ENCODE data around the gene ANKRD33B.
"Not testable (repeated sequence)": the region's sequence is repeated elsewhere in the genome, so short reads cannot be mapped to it uniquely, and the experiment has no call there.

ANKRD33B gene

GRCh38 chr5:10573487-10574145, 9.7 kb downstream of the ANKRD33B start:
- WGBS, 2 experiments (ENCODE audit: insufficient coverage in 2 of 2): 97 to 100% methylated on average over 4 to 6 of the region's 8 CpGs
- Histone ChIP-seq H3K4me3 (ENCODE audit: extremely low read depth, insufficient read depth, low read length, poor library complexity, severe bottlenecking) (no peak overlapping the region), H3K36me3 (ENCODE audit: control insufficient read depth, insufficient read depth, low read length) (peaks cover 5% of the 10 kb centered on the region), H3K4me1 (ENCODE audit: control insufficient read depth, insufficient read depth, low read length, poor library complexity, severe bottlenecking) (peaks cover 18% of the 10 kb centered on the region), H3K9me3 (ENCODE audit: control insufficient read depth, low read length) (no peaks in the 10 kb centered on the region), H3K27ac (ENCODE audit: low read depth, low read length, severe bottlenecking) (no peak overlapping the region)

GRCh38 chr5:10574879-10575278, 11.0 kb downstream of the ANKRD33B start:
- H3K4me1 ChIP-seq (ENCODE audit: control insufficient read depth, insufficient read depth, low read length, poor library complexity, severe bottlenecking): peaks cover 15% of the 10 kb centered on the region
- 100% methylated on average over 2 of the region's 7 CpGs; no CpG with 5 or more reads in 1 of the 2 experiments for WGBS, 2 experiments (ENCODE audit: insufficient coverage in 2 of 2)
- H3K9me3 ChIP-seq (ENCODE audit: control insufficient read depth, low read length); H3K4me3 ChIP-seq (ENCODE audit: extremely low read depth, insufficient read depth, low read length, poor library complexity, severe bottlenecking); H3K36me3 ChIP-seq (ENCODE audit: control insufficient read depth, insufficient read depth, low read length); H3K27ac ChIP-seq (ENCODE audit: low read depth, low read length, severe bottlenecking): not testable (repeated sequence)

DNA sequence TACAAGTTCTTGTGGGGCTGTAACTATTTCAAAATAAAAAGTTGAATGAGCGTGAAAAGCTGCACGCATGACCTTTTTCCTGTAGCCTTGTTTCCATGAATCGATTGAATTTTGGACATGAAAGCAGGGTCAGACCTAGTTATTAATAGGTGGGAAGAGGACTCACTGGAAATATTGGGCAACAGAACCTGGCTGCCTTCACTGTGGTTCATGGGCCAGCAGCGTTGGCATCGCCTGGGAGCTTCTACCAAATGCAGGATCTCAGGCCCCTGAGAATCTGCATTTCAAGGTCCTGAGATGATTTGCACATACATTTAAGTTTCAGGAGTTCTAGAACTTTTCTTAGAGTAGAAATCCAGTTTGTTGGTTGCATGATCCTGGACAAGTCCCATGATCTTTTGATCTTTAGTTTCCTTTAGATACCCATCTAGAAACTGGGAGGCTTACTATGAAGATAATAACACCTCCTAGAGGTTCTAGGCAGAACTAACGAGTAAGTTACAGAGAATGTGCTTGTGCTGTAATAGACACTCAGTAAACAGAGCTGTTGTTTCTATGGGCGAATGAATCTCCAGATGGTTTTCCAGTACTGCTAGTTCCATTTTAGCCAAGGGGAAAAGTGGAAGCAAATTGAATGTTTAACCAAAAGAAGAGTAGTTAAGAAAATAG, 12.4 kb downstream of the ANKRD33B start:
- Histone ChIP-seq H3K36me3 (ENCODE audit: control insufficient read depth, insufficient read depth, low read length) (peaks cover 5% of the 10 kb centered on the region), H3K4me1 (ENCODE audit: control insufficient read depth, insufficient read depth, low read length, poor library complexity, severe bottlenecking) (peaks cover 17% of the 10 kb centered on the region), H3K4me3 (ENCODE audit: extremely low read depth, insufficient read depth, low read length, poor library complexity, severe bottlenecking) (no peak overlapping the region), H3K9me3 (ENCODE audit: control insufficient read depth, low read length) (no peaks in the 10 kb centered on the region), H3K27ac (ENCODE audit: low read depth, low read length, severe bottlenecking) (no peak overlapping the region)
- WGBS, 2 experiments (ENCODE audit: insufficient coverage in 2 of 2): 91 to 98% methylated on average over 5 to 7 of the region's 7 CpGs

DNA sequence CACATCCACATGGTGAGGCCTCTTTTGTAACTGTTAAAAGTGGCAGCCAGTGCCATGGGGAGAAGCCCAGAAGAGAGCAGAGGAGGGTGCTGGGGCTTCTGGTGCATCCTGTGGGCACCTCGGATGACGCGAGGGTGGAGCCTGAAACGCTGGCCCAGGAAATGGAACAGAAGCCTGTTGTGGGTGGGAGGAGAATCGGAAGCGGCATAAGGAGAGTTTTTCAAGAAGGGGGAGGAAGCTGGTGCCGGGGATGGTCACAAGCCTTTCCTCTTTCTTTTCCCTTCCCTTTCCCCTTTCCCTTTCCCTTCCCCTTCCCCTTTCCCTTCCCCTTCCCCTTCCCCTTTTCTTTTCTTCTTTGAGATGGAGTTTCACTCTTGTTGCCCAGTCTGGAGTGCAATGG, 12.9 kb downstream of the ANKRD33B start:
- Histone ChIP-seq H3K4me3 (ENCODE audit: extremely low read depth, insufficient read depth, low read length, poor library complexity, severe bottlenecking) (no peak overlapping the region), H3K27ac (ENCODE audit: low read depth, low read length, severe bottlenecking) (no peak overlapping the region), H3K4me1 (ENCODE audit: control insufficient read depth, insufficient read depth, low read length, poor library complexity, severe bottlenecking) (peaks cover 21% of the 10 kb centered on the region), H3K36me3 (ENCODE audit: control insufficient read depth, insufficient read depth, low read length) (peaks cover 5% of the 10 kb centered on the region), H3K9me3 (ENCODE audit: control insufficient read depth, low read length) (no peaks in the 10 kb centered on the region)
- 90 to 92% methylated on average over 4 of the region's 7 CpGs for WGBS, 2 experiments (ENCODE audit: insufficient coverage in 2 of 2)

DNA sequence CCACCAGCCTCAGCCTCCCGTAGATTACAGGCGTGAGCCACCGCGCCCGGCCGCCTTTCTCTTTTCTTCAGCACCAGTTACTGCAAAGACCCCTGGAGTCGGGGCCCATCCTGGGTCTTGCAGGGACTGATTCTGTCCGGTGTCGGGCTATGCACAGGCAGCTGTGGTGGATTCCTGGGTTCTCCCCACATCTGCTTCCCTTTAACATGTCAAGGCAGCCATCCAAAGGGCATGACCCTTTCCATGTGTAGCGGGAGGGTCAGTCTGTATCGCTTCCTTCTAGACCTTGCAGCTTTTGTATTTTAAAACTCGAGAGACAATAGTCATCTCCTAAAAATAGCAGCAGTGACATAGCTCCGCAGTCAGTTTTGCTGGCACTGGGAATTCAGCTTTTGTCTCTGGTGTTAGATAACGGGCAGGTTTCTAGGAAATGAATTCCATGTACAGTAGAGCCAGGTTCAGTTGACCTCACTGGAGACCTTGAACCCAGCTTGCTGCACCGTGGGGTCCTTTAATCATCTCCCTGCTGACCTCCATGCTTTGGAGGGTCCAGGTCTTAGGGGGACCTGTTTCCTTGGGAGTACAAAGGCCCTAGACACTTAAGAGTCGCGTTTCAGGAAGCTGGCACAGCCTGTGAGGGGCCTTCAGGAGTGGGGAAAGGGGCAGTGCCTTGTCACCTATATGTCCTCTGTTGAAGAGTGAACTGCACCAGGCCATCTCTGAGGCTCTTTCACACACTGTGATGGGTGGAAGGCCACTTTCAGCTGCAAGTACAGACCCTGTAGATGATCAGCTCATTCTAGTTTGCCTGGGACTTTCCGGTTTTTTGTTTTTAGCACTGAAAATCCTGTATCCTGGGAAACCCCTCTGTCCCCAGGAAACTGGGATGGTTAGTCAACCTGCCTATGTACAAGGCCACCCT, 13.8 kb downstream of the ANKRD33B start:
- Histone ChIP-seq H3K9me3 (ENCODE audit: control insufficient read depth, low read length) (no peaks in the 10 kb centered on the region), H3K4me1 (ENCODE audit: control insufficient read depth, insufficient read depth, low read length, poor library complexity, severe bottlenecking) (peaks cover 21% of the 10 kb centered on the region), H3K4me3 (ENCODE audit: extremely low read depth, insufficient read depth, low read length, poor library complexity, severe bottlenecking) (no peak overlapping the region), H3K36me3 (ENCODE audit: control insufficient read depth, insufficient read depth, low read length) (peaks cover 5% of the 10 kb centered on the region), H3K27ac (ENCODE audit: low read depth, low read length, severe bottlenecking) (peak overlapping the region; percentile 72)
- WGBS, 2 experiments (ENCODE audit: insufficient coverage in 2 of 2): 83 to 85% methylated on average over 17 to 18 of the region's 18 CpGs

DNA sequence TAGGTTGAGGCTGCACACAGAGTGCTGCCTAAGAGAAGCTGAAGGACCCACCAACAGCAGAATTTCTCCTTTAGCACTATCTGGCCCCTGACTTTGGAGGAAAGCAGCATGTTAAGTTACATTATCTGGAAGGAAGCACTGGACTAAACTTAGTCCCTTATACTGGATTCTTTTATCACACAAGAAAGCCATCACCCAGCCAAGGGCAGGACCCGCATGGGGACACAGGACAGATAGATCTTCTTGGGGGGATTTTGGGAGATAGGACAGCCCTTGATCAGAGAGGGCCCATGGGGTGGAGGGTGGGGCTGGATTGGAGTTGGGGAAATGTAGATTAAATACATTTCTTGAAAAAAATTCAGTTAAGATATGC, 14.4 kb downstream of the ANKRD33B start:
- WGBS, 2 experiments (ENCODE audit: insufficient coverage in 2 of 2): 100% methylated on average over 1 of the region's 1 CpG; no CpG with 5 or more reads in 1 of the 2 experiments
- H3K9me3 ChIP-seq (ENCODE audit: control insufficient read depth, low read length): no peaks in the 10 kb centered on the region
- peak overlapping the region; percentile 72 for H3K27ac ChIP-seq (ENCODE audit: low read depth, low read length, severe bottlenecking)

DNA sequence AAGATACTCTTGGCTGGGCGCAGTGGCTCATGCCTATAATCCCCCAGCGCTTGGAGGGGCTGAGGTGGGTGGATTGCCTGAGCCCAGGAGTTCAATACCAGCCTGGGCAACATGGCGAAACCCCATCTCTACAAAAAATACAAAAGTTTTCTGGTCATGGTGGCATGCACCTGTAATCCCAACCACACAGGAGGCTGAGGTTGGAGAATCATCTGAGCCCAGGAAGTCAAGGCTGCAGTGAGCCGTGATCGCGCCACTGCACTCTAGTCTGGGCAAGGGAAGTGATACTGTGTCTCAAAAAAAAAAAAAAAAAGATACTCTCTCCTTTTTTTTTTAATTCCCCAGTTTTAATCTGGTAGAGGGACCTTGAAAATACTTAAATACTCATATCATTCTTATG, 15.0 kb downstream of the ANKRD33B start:
- H3K27ac ChIP-seq (ENCODE audit: low read depth, low read length, severe bottlenecking): no peak overlapping the region
- 80% methylated on average over 1 of the region's 6 CpGs for WGBS, 2 experiments (ENCODE audit: insufficient coverage in 2 of 2)
- no peaks in the 10 kb centered on the region for H3K9me3 ChIP-seq (ENCODE audit: control insufficient read depth, low read length)
- peaks cover 21% of the 10 kb centered on the region for H3K4me1 ChIP-seq (ENCODE audit: control insufficient read depth, insufficient read depth, low read length, poor library complexity, severe bottlenecking)
- peaks cover 2% of the 10 kb centered on the region for H3K36me3 ChIP-seq (ENCODE audit: control insufficient read depth, insufficient read depth, low read length)
- no peak overlapping the region for H3K4me3 ChIP-seq (ENCODE audit: extremely low read depth, insufficient read depth, low read length, poor library complexity, severe bottlenecking)

More for the DNA sequence above, 14.4 kb downstream of the ANKRD33B start:
- peaks cover 5% of the 10 kb centered on the region for H3K36me3 ChIP-seq (ENCODE audit: control insufficient read depth, insufficient read depth, low read length)
- peaks cover 21% of the 10 kb centered on the region for H3K4me1 ChIP-seq (ENCODE audit: control insufficient read depth, insufficient read depth, low read length, poor library complexity, severe bottlenecking)
- H3K4me3 ChIP-seq (ENCODE audit: extremely low read depth, insufficient read depth, low read length, poor library complexity, severe bottlenecking): no peak overlapping the region

DNA sequence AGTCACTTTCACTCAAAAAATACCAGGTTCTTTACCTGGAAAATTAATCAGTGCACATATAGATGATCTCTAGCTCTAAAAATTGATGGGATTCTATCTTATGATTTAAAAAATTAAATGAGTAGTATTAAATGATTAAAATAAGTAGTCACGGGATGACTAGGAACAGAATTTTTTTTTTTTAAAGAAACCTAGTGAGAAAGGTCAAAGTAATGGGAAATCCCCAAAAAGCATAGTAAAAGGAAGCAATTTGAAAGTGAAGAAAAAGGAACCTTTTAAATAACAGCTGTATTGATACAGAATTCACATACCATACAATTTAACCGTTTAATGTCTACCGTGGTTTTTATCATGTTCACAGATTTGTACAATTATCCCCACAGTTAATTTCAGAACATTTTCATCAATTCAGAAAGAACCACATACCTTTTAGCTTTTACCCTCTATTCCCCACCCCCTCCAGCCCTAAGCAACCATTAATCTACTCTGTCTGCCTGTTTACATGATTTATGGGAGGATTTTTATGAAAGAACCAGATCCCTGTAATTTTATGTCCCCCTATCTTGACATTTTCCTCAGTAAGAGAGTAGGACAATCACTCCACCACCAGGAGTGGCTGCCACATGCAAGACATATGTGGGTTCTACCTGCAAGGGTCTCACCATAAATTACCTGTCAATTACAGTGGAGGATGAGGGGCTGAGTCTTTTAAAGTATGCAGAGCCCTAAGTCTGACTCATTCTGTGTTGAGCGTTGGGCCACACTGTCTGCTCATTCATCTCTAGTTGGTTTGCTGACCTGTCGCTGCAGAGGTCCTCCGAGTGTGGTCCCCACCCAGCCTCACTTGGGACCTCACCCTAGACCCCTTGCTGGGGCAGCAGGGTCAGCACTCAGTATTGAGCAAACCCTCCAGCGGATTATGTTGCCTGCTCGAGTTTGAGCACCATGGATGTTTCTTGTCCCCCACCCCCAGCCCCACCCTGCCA, 16.0 kb downstream of the ANKRD33B start:
- peaks cover 21% of the 10 kb centered on the region for H3K4me1 ChIP-seq (ENCODE audit: control insufficient read depth, insufficient read depth, low read length, poor library complexity, severe bottlenecking)
- no peak overlapping the region for H3K4me3 ChIP-seq (ENCODE audit: extremely low read depth, insufficient read depth, low read length, poor library complexity, severe bottlenecking)
- H3K36me3 ChIP-seq (ENCODE audit: control insufficient read depth, insufficient read depth, low read length): no peaks in the 10 kb centered on the region
- H3K9me3 ChIP-seq (ENCODE audit: control insufficient read depth, low read length): no peaks in the 10 kb centered on the region
- H3K27ac ChIP-seq (ENCODE audit: low read depth, low read length, severe bottlenecking): no peak overlapping the region
- 86 to 91% methylated on average over 7 of the region's 8 CpGs for WGBS, 2 experiments (ENCODE audit: insufficient coverage in 2 of 2)

GRCh38 chr5:10580531-10581423, 16.9 kb downstream of the ANKRD33B start:
- 93 to 98% methylated on average over 4 to 6 of the region's 9 CpGs for WGBS, 2 experiments (ENCODE audit: insufficient coverage in 2 of 2)
- H3K4me3 ChIP-seq (ENCODE audit: extremely low read depth, insufficient read depth, low read length, poor library complexity, severe bottlenecking): no peak overlapping the region

More at GRCh38 chr5:10580531-10581423, 16.9 kb downstream of the ANKRD33B start:
- no peak overlapping the region for H3K27ac ChIP-seq (ENCODE audit: low read depth, low read length, severe bottlenecking)
- peaks cover 21% of the 10 kb centered on the region for H3K4me1 ChIP-seq (ENCODE audit: control insufficient read depth, insufficient read depth, low read length, poor library complexity, severe bottlenecking)
- H3K36me3 ChIP-seq (ENCODE audit: control insufficient read depth, insufficient read depth, low read length): no peaks in the 10 kb centered on the region
- no peaks in the 10 kb centered on the region for H3K9me3 ChIP-seq (ENCODE audit: control insufficient read depth, low read length)
